KOPT-K1 (cell line): ENCODE data around the gene MAFB.
"Not testable (repeated sequence)": the region's sequence is repeated elsewhere in the genome, so short reads cannot be mapped to it uniquely, and the experiment has no call there.

Experiments
- H3K27ac ChIP-seq: fragments of 200-600 bp; sonication (generic); 2 replicates; pipeline ENCODE4 v1.5.1; 2016; ENCODE audit warnings: antibody characterized with exemption, mild to moderate bottlenecking, low read depth, low read length; ENCODE audit not compliant: poor library complexity, severe bottlenecking
- H3K36me3 ChIP-seq: fragments of 200-600 bp; sonication (generic); 2 replicates; pipeline ENCODE4 v1.5.1; 2017; ENCODE audit warnings: antibody characterized with exemption, mild to moderate bottlenecking, low read length, moderate library complexity; ENCODE audit not compliant: insufficient read depth
- H3K9me3 ChIP-seq: fragments of 200-600 bp; sonication (generic); 2 replicates; pipeline ENCODE4 v1.5.1; 2017; ENCODE audit warnings: antibody characterized with exemption, low read length, mild to moderate bottlenecking; ENCODE audit not compliant: insufficient read depth, poor library complexity, severe bottlenecking

MAFB gene

DNA sequence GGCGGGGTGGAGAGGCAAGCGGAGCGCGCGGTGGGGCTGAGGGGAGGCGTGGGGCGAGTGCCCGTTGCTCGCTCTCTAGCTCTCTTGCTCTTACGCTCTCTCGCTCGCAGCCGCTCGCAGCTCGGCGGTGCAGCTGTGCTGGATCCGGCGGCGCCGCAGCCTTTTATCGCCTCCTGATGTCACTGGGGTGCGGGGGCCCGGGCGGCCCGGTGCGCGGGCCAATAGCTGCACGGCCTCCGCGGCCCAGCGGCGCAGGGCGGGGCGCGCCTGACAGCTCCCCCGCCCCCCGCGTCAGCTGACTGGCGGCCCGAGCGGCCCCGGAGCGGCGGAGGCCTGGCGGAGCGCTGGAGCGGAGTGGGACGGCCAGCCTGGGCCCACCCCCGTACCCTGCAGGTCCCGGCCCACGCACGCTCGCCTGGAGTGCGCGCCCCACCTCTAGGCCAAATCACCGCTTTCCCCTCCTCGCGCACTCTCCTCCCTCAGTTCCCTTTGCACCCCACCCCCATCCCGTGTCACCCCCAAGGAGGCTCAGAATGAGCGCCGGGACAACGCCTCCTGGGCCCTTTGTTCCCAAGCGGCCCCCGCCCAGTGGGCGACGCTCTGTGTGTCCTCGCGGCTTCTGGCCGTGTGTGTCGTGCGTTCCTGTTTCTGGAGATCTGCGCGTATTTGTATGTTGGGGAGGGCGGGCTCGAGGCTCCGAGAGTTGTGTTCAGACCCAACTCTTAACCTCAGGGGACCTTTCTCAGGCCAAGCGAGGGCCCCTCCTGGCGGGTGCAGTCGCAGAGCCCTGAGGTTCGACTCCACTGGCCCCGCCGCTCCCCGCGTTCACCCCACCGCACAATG is at the start of gene MAFB:
Gene MAFB (minus strand): TSS at position 137 of the 843 bp plus-strand sequence. CDS start 386 bp downstream, outside the sequence.
- H3K27ac ChIP-seq, result no peak within 1 kb of the TSS
- no peaks in the 10 kb centered on the region for H3K36me3 ChIP-seq
- no peaks in the 10 kb centered on the region for H3K9me3 ChIP-seq

DNA sequence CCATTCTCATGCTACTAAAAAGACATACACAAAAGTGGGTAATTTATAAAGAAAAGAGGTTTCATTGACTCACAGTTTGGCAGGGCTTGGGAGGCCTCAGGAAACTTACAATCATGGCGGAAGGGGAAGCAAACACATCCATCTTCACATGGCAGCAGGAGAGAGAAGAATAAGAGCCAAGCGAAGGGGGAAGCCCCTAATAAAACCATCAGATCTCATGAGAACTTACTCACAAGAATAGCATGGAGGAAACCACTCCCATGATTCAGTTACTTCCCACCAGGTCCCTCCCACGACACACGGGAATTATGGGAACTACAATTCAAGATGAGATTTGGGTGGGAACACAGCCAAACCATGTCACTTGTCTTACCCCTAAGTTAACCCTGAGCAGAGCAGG is 47.4 kb upstream of the MAFB start:
- H3K36me3 ChIP-seq, H3K27ac ChIP-seq, H3K9me3 ChIP-seq: not testable (repeated sequence)

DNA sequence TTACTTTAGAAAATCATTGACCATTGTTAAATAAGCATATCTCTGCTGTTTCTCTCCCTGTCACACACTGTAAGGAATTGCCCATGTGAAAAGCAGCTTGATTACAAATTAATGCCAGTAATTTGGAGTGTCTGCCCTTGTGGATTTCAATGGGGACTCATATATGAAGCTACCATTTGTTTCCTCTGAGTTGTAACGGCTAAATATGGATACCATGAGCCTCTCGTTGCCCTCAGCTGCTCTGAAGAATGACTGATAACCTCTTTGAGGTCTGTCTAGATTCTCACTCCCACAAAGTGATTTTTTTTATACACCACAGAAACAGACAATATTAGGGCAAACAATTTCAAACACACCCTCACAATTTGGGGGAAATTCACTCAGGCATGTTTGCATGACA is 40.0 kb upstream of the MAFB start:
- no peaks in the 10 kb centered on the region for H3K36me3 ChIP-seq
- no peak overlapping the region for H3K27ac ChIP-seq
- peaks cover 10% of the 10 kb centered on the region for H3K9me3 ChIP-seq

DNA sequence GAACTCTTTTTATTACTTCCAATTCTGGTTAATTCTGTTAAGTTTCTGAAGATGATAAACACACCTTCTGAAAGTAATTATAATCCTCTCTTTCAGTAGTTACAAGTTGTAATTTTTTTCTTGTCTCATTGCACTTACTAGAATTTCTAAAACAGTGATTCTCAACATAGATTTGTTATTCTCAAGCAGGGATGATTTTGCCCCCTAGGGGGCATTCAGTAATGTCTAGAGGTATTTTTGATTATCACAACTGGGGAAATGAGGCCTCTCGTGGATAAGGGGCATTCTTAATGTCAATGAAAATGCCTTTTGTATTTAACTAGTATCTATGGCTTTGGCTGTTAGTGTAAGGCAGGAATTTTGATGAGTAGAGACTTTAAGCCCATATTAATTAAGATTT is 39.4 kb upstream of the MAFB start:
- no peak overlapping the region for H3K27ac ChIP-seq
- peaks cover 10% of the 10 kb centered on the region for H3K9me3 ChIP-seq
- H3K36me3 ChIP-seq, result no peaks in the 10 kb centered on the region

DNA sequence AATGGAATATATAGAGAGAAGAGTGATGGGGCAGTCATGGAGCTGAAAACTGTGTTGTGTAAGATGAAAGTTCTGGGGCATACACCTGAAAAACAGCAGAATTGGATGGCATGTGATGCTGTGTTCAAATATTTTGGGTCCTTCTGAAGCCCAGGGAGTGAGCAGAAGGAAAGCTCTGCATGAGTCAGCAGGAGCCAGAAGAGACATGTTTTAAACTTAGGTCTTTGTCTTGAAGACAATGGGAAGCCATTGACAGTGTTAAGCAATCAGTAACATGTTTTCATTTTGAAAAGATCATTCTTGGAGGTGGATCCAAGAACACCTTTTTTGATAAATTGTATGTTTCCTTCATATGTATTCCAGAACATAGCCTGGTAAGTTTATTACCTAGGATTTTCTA is 38.9 kb upstream of the MAFB start:
- Histone ChIP-seq H3K9me3 (peaks cover 10% of the 10 kb centered on the region), H3K27ac (no peak overlapping the region), H3K36me3 (no peaks in the 10 kb centered on the region)

DNA sequence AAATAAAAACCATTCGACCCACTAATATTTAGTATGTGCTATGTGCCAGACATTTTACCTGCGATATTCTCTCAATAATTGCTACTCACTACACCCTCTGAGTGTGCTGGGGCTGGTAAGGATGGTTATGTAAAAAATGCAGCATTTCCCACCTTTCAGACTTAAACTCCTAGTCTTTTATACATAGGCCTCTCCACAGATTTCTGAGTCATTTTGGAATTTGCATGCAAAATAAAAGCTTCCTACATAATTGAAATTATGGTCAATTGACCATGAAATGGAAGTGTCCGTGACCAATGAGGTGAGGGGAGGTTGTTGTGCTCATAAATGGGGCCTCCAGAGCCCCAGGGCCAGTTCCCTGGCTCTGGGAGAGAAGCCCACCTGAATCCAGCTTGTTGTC is 37.7 kb upstream of the MAFB start:
- Histone ChIP-seq H3K27ac (no peak overlapping the region), H3K9me3 (peaks cover 10% of the 10 kb centered on the region), H3K36me3 (no peaks in the 10 kb centered on the region)

DNA sequence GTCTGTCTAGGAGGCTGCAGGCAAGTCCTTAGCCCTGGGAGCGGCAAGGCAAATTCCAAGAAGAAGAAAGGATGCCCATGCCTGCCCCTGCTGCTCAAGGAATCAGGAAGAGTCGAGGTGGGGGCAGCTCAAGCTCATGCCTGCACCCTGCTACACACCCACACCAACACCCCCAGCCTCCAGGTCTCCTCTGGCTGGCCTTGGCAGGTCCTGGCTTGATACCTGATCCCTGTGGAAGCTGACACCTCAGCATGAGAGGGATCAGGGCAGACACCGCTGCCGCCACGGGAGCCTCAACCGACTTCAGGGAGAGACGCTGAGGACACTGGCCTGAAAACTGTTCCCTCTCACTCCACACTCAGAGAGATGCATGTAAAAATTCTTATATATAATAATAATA is 35.5 kb upstream of the MAFB start:
- Histone ChIP-seq H3K9me3 (peaks cover 10% of the 10 kb centered on the region), H3K27ac (no peak overlapping the region), H3K36me3 (no peaks in the 10 kb centered on the region)

DNA sequence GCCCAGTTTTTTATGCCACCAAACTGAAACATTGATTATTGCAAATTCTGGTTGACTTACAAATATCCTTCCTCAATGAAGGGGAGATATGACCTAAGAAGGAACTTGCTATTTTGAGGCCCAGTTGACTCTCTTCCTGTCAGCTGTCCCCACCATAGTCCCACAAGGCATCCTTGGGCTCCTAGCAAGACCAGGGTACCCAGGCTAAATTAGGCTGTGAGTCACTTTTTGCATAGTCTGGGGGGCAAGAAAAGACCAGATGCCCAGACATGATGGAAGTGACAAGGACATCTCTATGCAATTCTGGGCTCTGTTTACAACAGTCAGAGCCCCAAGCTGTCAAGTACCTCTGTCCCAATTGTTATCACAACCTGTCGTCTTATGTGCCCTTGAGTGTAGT is 31.8 kb upstream of the MAFB start:
- H3K27ac ChIP-seq, result no peak overlapping the region
- no peaks in the 10 kb centered on the region for H3K36me3 ChIP-seq
- H3K9me3 ChIP-seq, result no peaks in the 10 kb centered on the region

DNA sequence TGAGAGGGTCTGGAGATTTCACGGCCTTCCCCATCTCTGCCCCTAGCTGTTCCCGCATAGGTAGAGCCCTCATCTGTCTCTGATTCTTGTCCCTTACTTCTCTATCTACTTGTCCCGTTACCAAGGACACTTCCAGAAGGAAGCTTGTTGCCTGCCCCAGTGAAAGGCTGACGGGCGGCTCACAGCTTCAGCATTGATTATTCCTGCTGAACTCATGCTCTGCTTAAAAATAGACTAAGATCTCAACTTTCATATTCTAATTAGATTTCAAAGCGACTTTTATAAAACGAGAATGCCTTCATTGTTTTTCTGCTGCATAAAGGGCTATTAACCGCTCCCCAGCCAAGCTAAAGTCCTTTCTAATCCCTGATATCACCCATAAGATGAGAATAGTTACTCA is 31.1 kb upstream of the MAFB start:
- no peak overlapping the region for H3K27ac ChIP-seq
- no peaks in the 10 kb centered on the region for H3K9me3 ChIP-seq
- no peaks in the 10 kb centered on the region for H3K36me3 ChIP-seq

DNA sequence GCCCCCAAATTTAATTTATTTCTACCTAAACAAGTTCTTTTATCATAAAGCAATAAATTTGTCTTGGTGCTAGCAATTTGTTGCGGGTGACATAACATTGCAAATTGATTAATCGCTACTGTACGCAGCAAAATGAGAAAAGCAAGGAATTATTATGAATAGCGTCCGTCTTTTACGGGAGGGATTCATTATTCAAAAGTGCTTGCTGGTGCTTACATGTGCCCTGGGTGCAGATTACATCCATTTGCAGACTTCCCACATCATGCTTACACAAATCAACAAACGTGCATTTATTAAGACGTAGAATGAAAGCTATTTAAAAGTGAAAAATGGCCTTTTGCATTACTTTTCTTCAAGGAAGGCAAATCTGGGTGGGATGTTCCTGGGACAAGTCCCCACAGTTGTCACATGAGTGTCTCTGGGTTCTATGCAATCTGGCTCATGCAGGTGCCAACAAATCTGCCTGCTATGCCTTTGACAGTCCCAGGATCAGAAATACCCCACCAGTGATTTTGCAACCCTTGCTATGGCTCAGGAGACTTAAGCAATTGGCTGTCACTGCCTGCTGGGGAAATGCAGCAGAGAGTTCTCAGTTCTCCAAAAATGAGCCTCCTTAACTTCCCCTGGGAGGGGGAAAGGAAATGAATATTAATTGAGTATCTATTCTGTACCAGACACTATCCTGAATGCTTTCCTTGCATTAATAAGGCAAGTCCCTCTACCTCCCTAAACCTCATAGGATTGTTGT is 30.1 kb upstream of the MAFB start:
- Histone ChIP-seq H3K27ac (no peak overlapping the region), H3K9me3 (no peaks in the 10 kb centered on the region), H3K36me3 (no peaks in the 10 kb centered on the region)

DNA sequence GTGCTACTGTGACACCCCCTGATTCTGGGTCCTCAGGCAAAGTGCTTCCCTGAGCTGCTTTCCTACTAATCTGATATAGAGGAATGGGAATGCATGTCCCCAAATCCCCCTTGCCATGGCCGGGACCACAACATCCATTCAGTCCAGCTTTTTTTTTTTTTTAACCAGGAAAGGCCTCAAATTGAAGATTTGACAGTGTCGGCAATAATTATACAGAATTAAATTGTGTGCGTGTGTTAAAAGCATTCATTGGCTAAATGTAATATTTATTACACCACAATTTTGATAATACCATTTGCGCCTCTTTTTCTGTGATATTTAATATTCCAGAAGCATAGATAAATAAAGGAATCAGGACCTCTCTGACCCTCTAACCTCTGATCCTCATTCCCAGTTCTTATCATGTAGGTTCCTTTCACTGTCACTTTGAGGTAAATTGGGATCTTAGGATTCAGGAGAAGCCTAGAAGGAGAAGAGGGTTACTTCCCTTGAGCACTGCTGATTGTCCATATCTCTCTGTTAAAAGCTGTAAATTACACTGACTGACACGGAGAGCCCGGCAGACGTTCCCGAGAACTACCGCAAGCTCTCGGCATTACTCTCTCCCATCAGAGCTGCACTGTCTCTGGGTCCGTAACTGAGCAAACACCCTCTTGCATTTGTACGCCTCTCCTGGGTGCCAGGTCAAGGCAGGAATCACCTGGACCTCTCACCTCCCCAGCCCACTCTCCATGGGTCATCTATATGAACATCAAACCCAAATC is 29.4 kb upstream of the MAFB start:
- no peaks in the 10 kb centered on the region for H3K9me3 ChIP-seq
- H3K36me3 ChIP-seq, result no peaks in the 10 kb centered on the region
- H3K27ac ChIP-seq, result no peak overlapping the region

DNA sequence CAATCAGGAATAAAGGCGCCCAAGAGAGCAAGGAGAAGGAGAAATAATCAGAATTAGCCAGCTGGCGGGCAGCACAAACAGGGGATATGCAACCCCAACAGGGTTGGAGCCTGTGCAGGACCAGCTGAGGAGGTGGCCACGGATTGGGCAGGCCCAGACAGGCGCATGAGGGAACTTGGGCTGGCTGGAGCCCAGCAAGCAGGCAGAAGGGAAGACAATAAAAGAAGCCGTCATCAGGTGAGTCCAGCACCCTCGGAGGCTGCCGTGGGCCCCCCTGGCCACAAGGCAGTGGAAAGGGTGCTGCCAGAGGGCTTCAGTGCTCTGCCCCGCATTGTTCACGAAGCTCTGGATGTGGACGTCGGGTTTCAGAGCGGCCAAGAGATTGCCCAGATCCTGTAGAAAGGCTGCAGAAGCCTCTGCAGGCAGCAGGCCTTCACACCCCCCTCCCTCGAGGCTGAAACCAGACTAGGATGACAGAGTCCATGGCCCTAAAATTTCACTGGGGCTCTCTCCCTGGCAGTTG is 28.4 kb upstream of the MAFB start:
- H3K27ac ChIP-seq, result no peak overlapping the region
- H3K36me3 ChIP-seq, result no peaks in the 10 kb centered on the region

DNA sequence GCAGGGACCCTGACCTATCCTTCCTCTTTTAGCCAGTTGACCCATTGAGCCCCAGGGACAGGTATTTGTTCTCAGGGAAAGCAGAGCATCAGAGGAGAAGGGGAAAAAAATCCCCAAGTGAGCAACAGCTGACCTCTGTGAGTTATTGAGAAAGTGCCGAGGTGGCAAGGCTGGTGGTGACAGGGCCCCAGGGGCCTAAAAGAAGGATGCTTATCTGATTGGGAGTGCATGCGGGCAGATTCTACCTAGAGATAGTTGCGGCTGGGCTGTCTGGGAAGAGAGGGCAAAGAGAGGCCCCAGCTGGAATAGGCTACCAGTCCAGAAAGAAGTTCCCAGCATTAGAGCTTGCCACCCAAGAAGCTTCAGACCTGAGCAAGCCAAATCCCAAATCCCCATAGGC is 26.5 kb upstream of the MAFB start:
- Histone ChIP-seq H3K27ac (no peak overlapping the region), H3K9me3 (no peaks in the 10 kb centered on the region), H3K36me3 (no peaks in the 10 kb centered on the region)

More for the DNA sequence above, 28.4 kb upstream of the MAFB start:
- no peaks in the 10 kb centered on the region for H3K9me3 ChIP-seq

DNA sequence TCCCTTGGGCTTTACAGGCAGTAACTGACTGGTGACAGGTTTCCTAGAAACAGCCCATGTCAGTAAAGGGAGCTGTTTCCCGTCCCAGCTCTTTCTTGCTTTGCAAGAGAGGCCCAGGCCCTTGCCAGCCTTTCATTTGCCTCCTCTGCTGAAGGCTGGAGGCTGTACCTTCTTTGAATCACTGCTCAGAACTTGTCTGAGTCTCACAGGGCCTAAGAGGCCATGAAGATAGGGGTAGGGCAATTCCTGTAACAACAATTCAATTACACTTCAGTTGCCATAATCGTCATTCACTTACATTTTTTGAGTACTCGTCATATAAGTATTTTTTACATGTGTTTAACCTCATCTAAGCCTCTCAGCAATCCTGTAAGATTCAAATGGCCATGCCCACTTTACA is 25.9 kb upstream of the MAFB start:
- Histone ChIP-seq H3K27ac (no peak overlapping the region), H3K9me3 (no peaks in the 10 kb centered on the region), H3K36me3 (no peaks in the 10 kb centered on the region)

DNA sequence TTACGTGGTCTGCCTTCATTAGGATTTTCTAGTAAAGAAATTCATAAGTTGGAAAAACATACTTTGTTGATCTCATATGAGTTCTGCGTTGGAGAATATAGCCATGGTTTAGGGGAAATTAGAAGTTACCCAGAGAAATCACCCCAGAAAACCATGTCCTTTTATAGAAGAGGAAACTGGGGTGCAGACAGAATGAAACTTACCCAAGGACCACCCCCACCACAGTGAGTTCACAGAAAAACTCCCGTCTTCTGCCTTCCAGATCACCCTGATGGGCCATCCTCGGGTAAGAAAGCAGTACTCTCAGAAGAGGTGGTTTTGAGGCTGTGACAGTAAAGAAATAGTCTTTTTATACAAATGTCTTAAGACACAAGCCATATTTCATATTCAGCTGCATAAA is 25.1 kb upstream of the MAFB start:
- no peaks in the 10 kb centered on the region for H3K36me3 ChIP-seq
- H3K9me3 ChIP-seq, result no peaks in the 10 kb centered on the region
- no peak overlapping the region for H3K27ac ChIP-seq
